ENCODE results near the gene SMDT1.
A peak's percentile ranks its signal among the peaks of the same experiment; 100 is the strongest.
"Not testable (repeated sequence)": the region's sequence is repeated elsewhere in the genome, so short reads cannot be mapped to it uniquely, and the experiment has no call there.

Gene SMDT1

GRCh38 chr22:42070517-42071422 is 8.7 kb upstream of the SMDT1 start, which contains the start of gene NAGA:
Gene NAGA (minus strand): TSS chr22:42070812. CDS start chr22:42070297, 515 bp downstream.
- TF ChIP-seq CTCF (conservative IDR thresholded peaks at IDR 0.05; ENCODE audit: low read length): no peak
- DNase-seq (ENCODE audit: low read depth): peak; percentile 91

GRCh38 chr22:42071508-42071907 is 8.0 kb upstream of the SMDT1 start:
- H3K4me3 ChIP-seq (ENCODE audit: low read length): peak overlapping the region; percentile 68
- not testable (repeated sequence) for DNase-seq (ENCODE audit: low read depth)

More at GRCh38 chr22:42070517-42071422, 8.7 kb upstream of the SMDT1 start, which contains the start of gene NAGA:
- peak within 1 kb of the TSS; percentile 68 for H3K4me3 ChIP-seq (ENCODE audit: low read length)

GRCh38 chr22:42072606-42073330 is 6.7 kb upstream of the SMDT1 start:
- no peak for TF ChIP-seq CTCF (conservative IDR thresholded peaks at IDR 0.05; ENCODE audit: low read length)
- no peak overlapping the region for H3K4me3 ChIP-seq (ENCODE audit: low read length)
- no peak for DNase-seq (ENCODE audit: low read depth)

GRCh38 chr22:42073621-42074041 is 5.9 kb upstream of the SMDT1 start:
- no peak for TF ChIP-seq CTCF (conservative IDR thresholded peaks at IDR 0.05; ENCODE audit: low read length)
- H3K4me3 ChIP-seq (ENCODE audit: low read length): peak overlapping the region; percentile 79
- DNase-seq (ENCODE audit: low read depth): no peak

- peak; percentile 60 for DNase-seq (ENCODE audit: low read depth)
- TF ChIP-seq CTCF (conservative IDR thresholded peaks at IDR 0.05; ENCODE audit: low read length): peak; percentile 43
- H3K4me3 ChIP-seq (ENCODE audit: low read length): peak within 1 kb of the TSS; percentile 79
Observed at GRCh38 chr22:42074132-42074811, 5.2 kb upstream of the SMDT1 start, which contains the start of gene PHETA2. Gene PHETA2 (plus strand): TSS chr22:42074248. CDS start chr22:42077294, 3,046 bp downstream.

- TF ChIP-seq CTCF (conservative IDR thresholded peaks at IDR 0.05; ENCODE audit: low read length): no peak
- H3K4me3 ChIP-seq (ENCODE audit: low read length): peak overlapping the region; percentile 79
- no peak for DNase-seq (ENCODE audit: low read depth)
Observed at GRCh38 chr22:42074846-42075676, 4.4 kb upstream of the SMDT1 start.

All from AG10803 (cell line).